ENCODE data around the gene ZNF224. TPM values are rescaled to one million over a fixed set of nuclear protein-coding genes. Genes with fewer than 3 reads are reported as not detected.

Gene ZNF224
- total and polyA plus RNA-seq, 2 of the 13 experiments (the other 11 are each of a cell fraction or from before 2014, with no cell fraction given): 13.0 to 16.1 TPM

GRCh38 chr19:44051650-44052402 lies 42.3 kb upstream of the ZNF224 start, which contains the start of gene ZNF223 (continued):
- peak; percentile 75 for TF ChIP-seq GABPA (IDR thresholded peaks at IDR 0.05; ENCODE audit: low read depth, low read length)
- peak; percentile 96 for TF ChIP-seq GABPA (CRISPR knock-in tag; IDR thresholded peaks at IDR 0.05; ENCODE audit: low read depth)

- TF ChIP-seq KLF15 (CRISPR knock-in tag; IDR thresholded peaks at IDR 0.05; ENCODE audit: borderline replicate concordance) (no peak), RAD21 (CRISPR knock-in tag; IDR thresholded peaks at IDR 0.05) (no peak), SNAPC5 (CRISPR knock-in tag; IDR thresholded peaks at IDR 0.05; ENCODE audit: borderline replicate concordance) (no peak), NCOA1 (CRISPR knock-in tag; IDR thresholded peaks at IDR 0.05) (no peak), ZNF232 (CRISPR knock-in tag; IDR thresholded peaks at IDR 0.05; ENCODE audit: borderline replicate concordance) (no peak), ZNF263 (CRISPR knock-in tag; IDR thresholded peaks at IDR 0.05) (peak; percentile 51; the same call in 1 of the 2 replicates)
- no peak overlapping the region for H3K27ac ChIP-seq (ENCODE audit: extremely low read length, insufficient read depth, low read length)
- H3K4me2 ChIP-seq (ENCODE audit: low read depth, low read length): no peak overlapping the region
- peaks cover 4% of the 10 kb centered on the region for H3K79me2 ChIP-seq (ENCODE audit: insufficient read depth, low read length)
- no TSS peak for BruUV-seq (replicated peaks)
- H3K9ac ChIP-seq (ENCODE audit: insufficient read depth, low read depth, low read length): no peak overlapping the region
- peaks cover 31% of the 10 kb centered on the region for H3K4me1 ChIP-seq (ENCODE audit: insufficient read depth, low read length)
- H3K36me3 ChIP-seq (replicated peaks in 1 of 2; ENCODE audit: control insufficient read depth in 1 of 2, insufficient read depth in 2 of 2, low read length in 2 of 2): peaks cover 13 to 40% of the 10 kb centered on the region in 2 experiments; a peak in 4 of 5 replicates
- no peak for ATAC-seq
- in situ Hi-C loops (cut with HindIII; ENCODE audit: extremely low pct_ligation_motif_present, low pct_unique_long_range_greater_than_20kb): no loop called here
- no peaks in the 10 kb centered on the region for H4K20me1 ChIP-seq (ENCODE audit: insufficient read depth, low read length)
- DNase-seq (ENCODE audit: low spot score): no peak
- H3K27me3 ChIP-seq (ENCODE audit: control insufficient read depth in 1 of 2, insufficient read depth in 2 of 2, low read length in 2 of 2): no peaks in the 10 kb centered on the region; a peak in 1 of 5 replicates
- intact Hi-C loops (cut with micrococcal nuclease; ENCODE audit: unreplicated experiment): no loop called here
- no peak overlapping the region for H2AFZ ChIP-seq (ENCODE audit: low read length)
- ChIA-PET POLR2A (no interaction called here), CTCF (ENCODE audit: low intra/inter-chr PET ratio, low total read pairs) (no interaction called here)
- H3K4me3 ChIP-seq (replicated peaks in 1 of 3; ENCODE audit: insufficient read depth in 1 of 3, low read depth in 2 of 3, low read length in 3 of 3): no peak overlapping the region
- H3K9me3 ChIP-seq (ENCODE audit: low read length): no peaks in the 10 kb centered on the region
- WGBS (ENCODE audit: low lambda C conversion rate): 91% methylated on average over 5 of the region's 5 CpGs
- FAIRE-seq: no peak
Observed at GRCh38 chr19:44055870-44056269, 38.3 kb upstream of the ZNF224 start.

All from HepG2 (cell line).